ENCODE results near the gene TBKBP1. TPM values are rescaled to one million over a fixed set of nuclear protein-coding genes. Genes with fewer than 3 reads are reported as not detected.

Gene TBKBP1
- total RNA-seq, 2 experiments from 2014 or later, result 2.4 to 3.0 TPM

- no peaks in the 10 kb centered on the region for H3K27me3 ChIP-seq (ENCODE audit: control insufficient read depth in 1 of 2, insufficient read depth in 2 of 2, low read length in 2 of 2)
- peaks cover 66% of the 10 kb centered on the region for H3K4me1 ChIP-seq (ENCODE audit: insufficient read depth, low read length)
- ChIA-PET CTCF (interaction anchor here (0.7 to 1.3 kb wide), 5 partner anchors 21 to 105 kb away, joined by 3 to 11 read pairs (median 4); partner anchors contain the start of gene TBX21), POLR2A (interaction anchor here (1.2 to 2.0 kb wide), 2 partner anchors 22 to 36 kb away, joined by 4 to 5 read pairs; partner anchors contain the start of gene TBX21)
- DNase-seq, result peak in 1 of 14 experiments; percentile 36
- H3K9me3 ChIP-seq (ENCODE audit: control insufficient read depth in 1 of 2, insufficient read depth in 1 of 2, low read length in 2 of 2), result no peaks in the 10 kb centered on the region
- no peak for ATAC-seq (ENCODE audit: poor library complexity)
- no peaks in the 10 kb centered on the region for H3K36me3 ChIP-seq (ENCODE audit: insufficient read depth, low read length)
- TF ChIP-seq CTCF (IDR thresholded peaks at IDR 0.05), result no peak
- intact Hi-C loops (cut with DNase I, micrococcal nuclease), result loop anchor here in 1 of 2 experiments (5.0 kb wide), 1 partner anchor 105 kb away; no protein-coding TSS in a partner anchor
- H3K27me3 Mint-ChIP-seq, result no peaks in the 10 kb centered on the region
- peaks cover 36% of the 10 kb centered on the region for H3K4me1 Mint-ChIP-seq (ENCODE audit: low read depth)
- H3K4me3 ChIP-seq (ENCODE audit: low read length), result no peak overlapping the region
- no peak overlapping the region for H3K27ac ChIP-seq (ENCODE audit: low read depth in 1 of 2, low read length in 2 of 2)
- no peaks in the 10 kb centered on the region for H3K9me3 Mint-ChIP-seq
- peak overlapping the region; percentile 58 for H3K4me3 Mint-ChIP-seq
- H3K36me3 Mint-ChIP-seq (ENCODE audit: low read depth), result no peaks in the 10 kb centered on the region
- H3K27ac Mint-ChIP-seq, result no peak overlapping the region
Measured at GRCh38 chr17:47696717-47697642, 3.0 kb downstream of the TBKBP1 start.

- peak overlapping the region; percentile 11 for H3K4me3 Mint-ChIP-seq
- Histone ChIP-seq H3K27me3 (ENCODE audit: control insufficient read depth in 1 of 2, insufficient read depth in 2 of 2, low read length in 2 of 2) (no peaks in the 10 kb centered on the region), H3K27ac (ENCODE audit: low read depth in 1 of 2, low read length in 2 of 2) (no peak overlapping the region), H3K36me3 (ENCODE audit: insufficient read depth, low read length) (no peaks in the 10 kb centered on the region), H3K4me3 (ENCODE audit: low read length) (no peak overlapping the region), H3K4me1 (ENCODE audit: insufficient read depth, low read length) (peaks cover 66% of the 10 kb centered on the region), H3K9me3 (ENCODE audit: control insufficient read depth in 1 of 2, insufficient read depth in 1 of 2, low read length in 2 of 2) (no peaks in the 10 kb centered on the region)
- ATAC-seq (ENCODE audit: poor library complexity) (no peak), DNase-seq (peak in 1 of 14 experiments; percentile 40)
- H3K36me3 Mint-ChIP-seq (ENCODE audit: low read depth), result no peaks in the 10 kb centered on the region
- ChIA-PET CTCF (interaction anchor here (0.6 to 1.3 kb wide), 6 partner anchors 20 to 1716 kb away, joined by 3 to 11 read pairs (median 4); partner anchors contain the start of genes PHB1 and TBX21), POLR2A (interaction anchor here (1.2 to 2.0 kb wide), 2 partner anchors 20 to 34 kb away, joined by 4 to 5 read pairs; partner anchors contain the start of gene TBX21)
- peaks cover 42% of the 10 kb centered on the region for H3K4me1 Mint-ChIP-seq (ENCODE audit: low read depth)
- no peak for TF ChIP-seq CTCF (IDR thresholded peaks at IDR 0.05)
- intact Hi-C loops (cut with DNase I, micrococcal nuclease), result loop anchor here (2.0 to 5.0 kb wide), 2 partner anchors 104 to 105 kb away; no protein-coding TSS in a partner anchor
- no peak overlapping the region for H3K27ac Mint-ChIP-seq
- H3K27me3 Mint-ChIP-seq, result no peaks in the 10 kb centered on the region
- H3K9me3 Mint-ChIP-seq, result no peaks in the 10 kb centered on the region
Measured at GRCh38 chr17:47697906-47698711, 4.1 kb downstream of the TBKBP1 start.
